Thyroid gland (tissue), 4 donors: ENCODE data around the gene DUSP28. TPM values are rescaled to one million over a fixed set of nuclear protein-coding genes. Genes with fewer than 3 reads are reported as not detected.

Experiments
- DNase-seq, 2 donors: peaks; one replicate each; pipeline ENCODE4 v3.0.0-alpha.2; 2019
- H3K27ac ChIP-seq, 3 donors: fragments of 200-600 bp; sonication (generic); 1 replicate in 2 of 3; 2 replicates in 1 of 3; pipeline ENCODE4 v1.5.1; 2016 to 2019; ENCODE audit warnings: mild to moderate bottlenecking in 1 of 3, moderate library complexity in 1 of 3
- H3K27me3 ChIP-seq: fragments of 200-600 bp; sonication (generic); one replicate; pipeline ENCODE4 v1.5.1; 2019
- H3K36me3 ChIP-seq, 2 donors: fragments of 200-600 bp; sonication (generic); one replicate each; pipeline ENCODE4 v1.5.1; 2016 to 2019
- H3K4me1 ChIP-seq, 2 donors: fragments of 200-600 bp; sonication (generic); one replicate each; pipeline ENCODE4 v1.5.1; 2017 to 2019
- H3K4me3 ChIP-seq, 3 donors: fragments of 200-600 bp; sonication (generic); replicated peaks in 1 of 3; 1 replicate in 2 of 3; 2 replicates in 1 of 3; pipeline ENCODE4 v1.5.1; 2016; ENCODE audit warnings: mild to moderate bottlenecking in 1 of 3
- H3K9me3 ChIP-seq: fragments of 200-600 bp; sonication (generic); one replicate; pipeline ENCODE4 v1.5.1; 2017
- POLR2A ChIP-seq, 2 donors: fragments of 450-650 bp; IDR thresholded peaks; one replicate each; pipeline ENCODE4 v1.6.1; 2017; ENCODE audit warnings: antibody characterized with exemption in 2 of 2, mild to moderate bottlenecking in 2 of 2, moderate library complexity in 1 of 2
- WGBS, 2 donors: methylation state at CpG; one replicate each; pipeline ENCODE4 v1.1.5; 2017; 5-methylcytosine and 5-hydroxymethylcytosine counted together
- intact Hi-C: fragments of 100-400 bp; cut with DNase I; formaldehyde crosslinking; loops from one replicate; pipeline ENCODE4 v1.15.1; 2023
- total RNA-seq, 4 donors: library from RNA; depleted of rRNA; stranded (reverse); fragments of >200 nt; gene quantifications; one replicate each; pipeline ENCODE4 v1.2.3, GENCODE V29; 2016
- TF ChIP-seq, protein P1 (sequence below), 6 experiments: fragments of 200-600 bp in 3 of 6; fragments of 450-650 bp in 3 of 6; sonication (generic) in 3 of 6; IDR thresholded peaks; one replicate each; pipeline ENCODE4 v1.5.1; 2016 to 2019; ENCODE audit warnings: antibody characterized with exemption in 6 of 6, mild to moderate bottlenecking in 2 of 6, inconsistent platforms in 1 of 6, moderate library complexity in 1 of 6

Gene DUSP28
- total RNA-seq, 4 donors from 2014 or later = 6.6 to 12.5 (median 9.2) TPM

DNA sequence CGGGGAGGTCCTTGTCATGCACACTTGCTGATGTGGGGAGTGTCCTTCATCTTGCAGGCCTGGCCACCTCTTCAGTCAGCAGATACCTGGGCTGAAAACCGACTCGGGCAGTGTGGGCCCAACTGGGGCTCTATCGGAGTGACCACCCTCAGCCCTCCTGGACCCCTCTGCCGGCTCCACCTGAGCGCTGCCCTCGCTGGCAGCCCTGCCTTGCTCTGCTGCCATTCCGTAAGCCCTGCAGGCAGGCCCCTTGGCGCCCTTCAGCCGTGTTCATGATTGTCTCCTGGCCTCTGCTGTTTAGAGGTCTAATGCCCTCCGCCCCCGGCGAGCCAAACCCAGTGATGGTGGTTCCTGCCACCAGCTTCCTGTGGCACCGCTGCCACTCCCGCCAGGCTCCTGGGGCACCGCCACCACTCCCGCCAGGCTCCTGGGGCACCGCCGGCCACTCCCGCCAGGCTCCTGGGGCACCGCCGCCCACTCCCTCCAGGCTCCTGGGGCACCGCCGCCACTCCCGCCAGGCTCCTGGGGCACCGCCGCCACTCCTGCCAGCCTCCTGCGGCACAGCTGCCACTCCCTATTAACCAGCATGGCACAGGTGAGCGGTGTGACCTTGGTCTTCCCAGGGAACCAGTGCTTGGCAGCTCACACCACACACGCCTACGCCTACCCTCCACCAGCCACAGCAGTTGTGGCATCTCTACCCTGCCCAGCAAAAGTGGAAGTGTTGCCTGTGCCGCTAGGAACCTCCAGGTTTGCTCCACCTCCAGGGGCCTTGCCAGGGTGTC lies 42.3 kb downstream of the DUSP28 start:
- peaks cover 0 to 13% of the 10 kb centered on the region in 2 donors for H3K36me3 ChIP-seq
- no peak overlapping the region for H3K4me3 ChIP-seq
- H3K27me3 ChIP-seq = no peaks in the 10 kb centered on the region
- peaks cover 0 to 10% of the 10 kb centered on the region in 2 donors for H3K4me1 ChIP-seq
- TF ChIP-seq, protein P1, sequence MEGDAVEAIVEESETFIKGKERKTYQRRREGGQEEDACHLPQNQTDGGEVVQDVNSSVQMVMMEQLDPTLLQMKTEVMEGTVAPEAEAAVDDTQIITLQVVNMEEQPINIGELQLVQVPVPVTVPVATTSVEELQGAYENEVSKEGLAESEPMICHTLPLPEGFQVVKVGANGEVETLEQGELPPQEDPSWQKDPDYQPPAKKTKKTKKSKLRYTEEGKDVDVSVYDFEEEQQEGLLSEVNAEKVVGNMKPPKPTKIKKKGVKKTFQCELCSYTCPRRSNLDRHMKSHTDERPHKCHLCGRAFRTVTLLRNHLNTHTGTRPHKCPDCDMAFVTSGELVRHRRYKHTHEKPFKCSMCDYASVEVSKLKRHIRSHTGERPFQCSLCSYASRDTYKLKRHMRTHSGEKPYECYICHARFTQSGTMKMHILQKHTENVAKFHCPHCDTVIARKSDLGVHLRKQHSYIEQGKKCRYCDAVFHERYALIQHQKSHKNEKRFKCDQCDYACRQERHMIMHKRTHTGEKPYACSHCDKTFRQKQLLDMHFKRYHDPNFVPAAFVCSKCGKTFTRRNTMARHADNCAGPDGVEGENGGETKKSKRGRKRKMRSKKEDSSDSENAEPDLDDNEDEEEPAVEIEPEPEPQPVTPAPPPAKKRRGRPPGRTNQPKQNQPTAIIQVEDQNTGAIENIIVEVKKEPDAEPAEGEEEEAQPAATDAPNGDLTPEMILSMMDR (IDR thresholded peaks at IDR 0.05) = no peak
- TF ChIP-seq POLR2A (IDR thresholded peaks at IDR 0.05) = no peak
- intact Hi-C loops = no loop called here
- peak; percentile 0 to 1 for DNase-seq
- no peaks in the 10 kb centered on the region for H3K9me3 ChIP-seq
- 90 to 92% methylated on average over 24 to 30 of the region's 32 CpGs for WGBS, 2 donors
- H3K27ac ChIP-seq = no peak overlapping the region

GRCh38 chr2:240603081-240603835 lies 43.1 kb downstream of the DUSP28 start:
- intact Hi-C loops = no loop called here
- no peaks in the 10 kb centered on the region for H3K9me3 ChIP-seq
- no peak for TF ChIP-seq POLR2A (IDR thresholded peaks at IDR 0.05)
- TF ChIP-seq, protein P1 (IDR thresholded peaks at IDR 0.05) = no peak
- H3K36me3 ChIP-seq = peaks cover 0 to 9% of the 10 kb centered on the region in 2 donors
- H3K27me3 ChIP-seq = no peaks in the 10 kb centered on the region
- H3K27ac ChIP-seq = no peak overlapping the region
- peaks cover 0 to 10% of the 10 kb centered on the region in 2 donors for H3K4me1 ChIP-seq
- peak in 1 of 2 donors; percentile 0 for DNase-seq
- H3K4me3 ChIP-seq = no peak overlapping the region
- WGBS, 2 donors = 82 to 92% methylated on average over 8 to 21 of the region's 22 CpGs

- intact Hi-C loops = no loop called here
- Histone ChIP-seq H3K27me3 (no peaks in the 10 kb centered on the region), H3K9me3 (no peaks in the 10 kb centered on the region), H3K4me3 (no peak overlapping the region), H3K4me1 (peaks cover 0 to 10% of the 10 kb centered on the region in 2 donors), H3K27ac (no peak overlapping the region), H3K36me3 (peaks cover 0 to 3% of the 10 kb centered on the region in 2 donors)
- DNase-seq = peak in 1 of 2 donors; percentile 4
- WGBS, 2 donors = 91 to 93% methylated on average over 9 to 10 of the region's 10 CpGs
- TF ChIP-seq, protein P1 (IDR thresholded peaks at IDR 0.05) = no peak
- TF ChIP-seq POLR2A (IDR thresholded peaks at IDR 0.05) = no peak
Measured at GRCh38 chr2:240603846-240604245, 43.7 kb downstream of the DUSP28 start.

- H3K4me3 ChIP-seq = no peak overlapping the region
- H3K27me3 ChIP-seq = no peaks in the 10 kb centered on the region
- no peak overlapping the region for H3K27ac ChIP-seq
- intact Hi-C loops = no loop called here
- WGBS, 2 donors = 26 to 35% methylated on average over 7 to 9 of the region's 11 CpGs
- DNase-seq = peak; percentile 93
- H3K36me3 ChIP-seq = no peaks in the 10 kb centered on the region
- TF ChIP-seq, protein P1 (IDR thresholded peaks at IDR 0.05) = peak; percentile 47 to 87 (median 78)
- no peak for TF ChIP-seq POLR2A (IDR thresholded peaks at IDR 0.05)
- H3K4me1 ChIP-seq = peaks cover 0 to 10% of the 10 kb centered on the region in 2 donors
- no peaks in the 10 kb centered on the region for H3K9me3 ChIP-seq
Measured at GRCh38 chr2:240604291-240604938, 44.3 kb downstream of the DUSP28 start.
